ENCODE data around the gene CACNG4. TPM values are rescaled to one million over a fixed set of nuclear protein-coding genes. Genes with fewer than 3 reads are reported as not detected.

The CACNG4 gene
- total and polyA plus RNA-seq, 8 donors, result 0.09 to 4.2 (median 0.32) TPM

- Histone ChIP-seq H3K9me3 (no peaks in the 10 kb centered on the region), H3K27ac (no peak overlapping the region), H3K27me3 (no peaks in the 10 kb centered on the region), H3K4me3 (no peak overlapping the region), H3K36me3 (no peaks in the 10 kb centered on the region), H3K4me1 (no peaks in the 10 kb centered on the region)
- FAIRE-seq, result no peak
- DNase-seq, result no peak
- no peak for TF ChIP-seq CTCF (IDR thresholded peaks at IDR 0.05)
- WGBS, 2 donors, result 75 to 78% methylated on average over 6 of the region's 6 CpGs
- no peak for ATAC-seq
- intact Hi-C loops (cut with DNase I), result no loop called here
Measured at GRCh38 chr17:66950886-66951604, 13.5 kb upstream of the CACNG4 start.

- TF ChIP-seq CTCF (IDR thresholded peaks at IDR 0.05), result no peak
- no peaks in the 10 kb centered on the region for H3K36me3 ChIP-seq
- no peaks in the 10 kb centered on the region for H3K27me3 ChIP-seq
- no peaks in the 10 kb centered on the region for H3K9me3 ChIP-seq
- FAIRE-seq, result no peak
- H3K4me3 ChIP-seq, result no peak overlapping the region
- ATAC-seq, result peak in 1 of 4 donors; percentile 31
- WGBS, 2 donors, result 61 to 62% methylated on average over 4 of the region's 4 CpGs
- H3K27ac ChIP-seq, result no peak overlapping the region
- intact Hi-C loops (cut with DNase I), result no loop called here
- DNase-seq, result no peak
- no peaks in the 10 kb centered on the region for H3K4me1 ChIP-seq
Measured at GRCh38 chr17:66951605-66951953, 12.9 kb upstream of the CACNG4 start.

- Histone ChIP-seq H3K9me3 (no peaks in the 10 kb centered on the region), H3K27me3 (no peaks in the 10 kb centered on the region), H3K27ac (peak overlapping the region in 1 of 4 donors; percentile 4), H3K36me3 (no peaks in the 10 kb centered on the region), H3K4me3 (no peak overlapping the region), H3K4me1 (no peaks in the 10 kb centered on the region)
- intact Hi-C loops (cut with DNase I), result no loop called here
- DNase-seq (no peak), FAIRE-seq (no peak), ATAC-seq (peak; percentile 57 to 87 (median 75))
- 60 to 62% methylated on average over 10 of the region's 10 CpGs for WGBS, 2 donors
- TF ChIP-seq CTCF (IDR thresholded peaks at IDR 0.05), result no peak
Measured at GRCh38 chr17:66952031-66952524, 12.4 kb upstream of the CACNG4 start.

GRCh38 chr17:66952681-66953629, 11.6 kb upstream of the CACNG4 start:
- 83 to 87% methylated on average over 14 of the region's 14 CpGs for WGBS, 2 donors
- intact Hi-C loops (cut with DNase I), result no loop called here
- Histone ChIP-seq H3K36me3 (no peaks in the 10 kb centered on the region), H3K4me3 (no peak overlapping the region), H3K4me1 (no peaks in the 10 kb centered on the region), H3K27me3 (no peaks in the 10 kb centered on the region), H3K9me3 (no peaks in the 10 kb centered on the region), H3K27ac (peak overlapping the region in 1 of 4 donors; percentile 4)
- ATAC-seq (no peak), DNase-seq (no peak), FAIRE-seq (no peak)
- TF ChIP-seq CTCF (IDR thresholded peaks at IDR 0.05), result no peak

Data from pancreas (tissue), 10 donors.